ENCODE results near the gene MGP. TPM values are rescaled to one million over a fixed set of nuclear protein-coding genes. Genes with fewer than 3 reads are reported as not detected.

Gene MGP
- total and polyA plus RNA-seq, 2 of the 8 experiments (the other 6 are each of a cell fraction or from before 2014, with no cell fraction given) = not detected

DNA sequence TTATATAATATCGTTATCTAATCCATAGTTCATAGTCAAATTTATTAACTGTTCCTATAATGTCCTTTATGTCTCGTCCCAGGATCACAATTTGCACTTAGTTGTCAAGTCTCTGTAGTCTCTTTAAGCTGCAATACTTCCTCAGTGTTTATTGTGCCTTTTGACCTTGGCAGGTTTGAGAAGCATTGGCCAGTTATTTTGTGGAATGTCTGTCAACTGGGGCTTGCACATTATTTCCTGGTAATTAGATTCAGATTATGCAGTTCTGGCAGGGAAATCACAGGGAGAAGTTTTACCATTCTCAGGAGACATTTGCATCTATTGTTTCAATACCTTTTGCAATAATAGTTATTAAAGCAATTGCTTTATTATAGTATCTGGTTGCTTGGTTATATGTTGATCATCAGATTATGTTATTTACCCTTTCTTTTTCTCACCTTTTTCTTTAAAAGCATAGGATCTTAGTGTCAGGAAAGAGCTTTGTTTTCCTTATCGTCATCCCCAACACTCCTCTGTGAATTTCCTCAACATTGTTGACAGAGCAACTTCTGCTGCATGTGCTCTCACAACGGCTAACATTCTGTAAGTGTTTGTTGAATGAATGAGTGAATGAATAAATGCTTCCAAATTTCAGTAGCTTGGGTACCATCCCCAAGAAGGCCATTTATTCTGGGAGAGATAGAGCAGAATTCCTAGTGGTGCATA is 38.6 kb downstream of the MGP start (continued):
- TF ChIP-seq, protein P1, sequence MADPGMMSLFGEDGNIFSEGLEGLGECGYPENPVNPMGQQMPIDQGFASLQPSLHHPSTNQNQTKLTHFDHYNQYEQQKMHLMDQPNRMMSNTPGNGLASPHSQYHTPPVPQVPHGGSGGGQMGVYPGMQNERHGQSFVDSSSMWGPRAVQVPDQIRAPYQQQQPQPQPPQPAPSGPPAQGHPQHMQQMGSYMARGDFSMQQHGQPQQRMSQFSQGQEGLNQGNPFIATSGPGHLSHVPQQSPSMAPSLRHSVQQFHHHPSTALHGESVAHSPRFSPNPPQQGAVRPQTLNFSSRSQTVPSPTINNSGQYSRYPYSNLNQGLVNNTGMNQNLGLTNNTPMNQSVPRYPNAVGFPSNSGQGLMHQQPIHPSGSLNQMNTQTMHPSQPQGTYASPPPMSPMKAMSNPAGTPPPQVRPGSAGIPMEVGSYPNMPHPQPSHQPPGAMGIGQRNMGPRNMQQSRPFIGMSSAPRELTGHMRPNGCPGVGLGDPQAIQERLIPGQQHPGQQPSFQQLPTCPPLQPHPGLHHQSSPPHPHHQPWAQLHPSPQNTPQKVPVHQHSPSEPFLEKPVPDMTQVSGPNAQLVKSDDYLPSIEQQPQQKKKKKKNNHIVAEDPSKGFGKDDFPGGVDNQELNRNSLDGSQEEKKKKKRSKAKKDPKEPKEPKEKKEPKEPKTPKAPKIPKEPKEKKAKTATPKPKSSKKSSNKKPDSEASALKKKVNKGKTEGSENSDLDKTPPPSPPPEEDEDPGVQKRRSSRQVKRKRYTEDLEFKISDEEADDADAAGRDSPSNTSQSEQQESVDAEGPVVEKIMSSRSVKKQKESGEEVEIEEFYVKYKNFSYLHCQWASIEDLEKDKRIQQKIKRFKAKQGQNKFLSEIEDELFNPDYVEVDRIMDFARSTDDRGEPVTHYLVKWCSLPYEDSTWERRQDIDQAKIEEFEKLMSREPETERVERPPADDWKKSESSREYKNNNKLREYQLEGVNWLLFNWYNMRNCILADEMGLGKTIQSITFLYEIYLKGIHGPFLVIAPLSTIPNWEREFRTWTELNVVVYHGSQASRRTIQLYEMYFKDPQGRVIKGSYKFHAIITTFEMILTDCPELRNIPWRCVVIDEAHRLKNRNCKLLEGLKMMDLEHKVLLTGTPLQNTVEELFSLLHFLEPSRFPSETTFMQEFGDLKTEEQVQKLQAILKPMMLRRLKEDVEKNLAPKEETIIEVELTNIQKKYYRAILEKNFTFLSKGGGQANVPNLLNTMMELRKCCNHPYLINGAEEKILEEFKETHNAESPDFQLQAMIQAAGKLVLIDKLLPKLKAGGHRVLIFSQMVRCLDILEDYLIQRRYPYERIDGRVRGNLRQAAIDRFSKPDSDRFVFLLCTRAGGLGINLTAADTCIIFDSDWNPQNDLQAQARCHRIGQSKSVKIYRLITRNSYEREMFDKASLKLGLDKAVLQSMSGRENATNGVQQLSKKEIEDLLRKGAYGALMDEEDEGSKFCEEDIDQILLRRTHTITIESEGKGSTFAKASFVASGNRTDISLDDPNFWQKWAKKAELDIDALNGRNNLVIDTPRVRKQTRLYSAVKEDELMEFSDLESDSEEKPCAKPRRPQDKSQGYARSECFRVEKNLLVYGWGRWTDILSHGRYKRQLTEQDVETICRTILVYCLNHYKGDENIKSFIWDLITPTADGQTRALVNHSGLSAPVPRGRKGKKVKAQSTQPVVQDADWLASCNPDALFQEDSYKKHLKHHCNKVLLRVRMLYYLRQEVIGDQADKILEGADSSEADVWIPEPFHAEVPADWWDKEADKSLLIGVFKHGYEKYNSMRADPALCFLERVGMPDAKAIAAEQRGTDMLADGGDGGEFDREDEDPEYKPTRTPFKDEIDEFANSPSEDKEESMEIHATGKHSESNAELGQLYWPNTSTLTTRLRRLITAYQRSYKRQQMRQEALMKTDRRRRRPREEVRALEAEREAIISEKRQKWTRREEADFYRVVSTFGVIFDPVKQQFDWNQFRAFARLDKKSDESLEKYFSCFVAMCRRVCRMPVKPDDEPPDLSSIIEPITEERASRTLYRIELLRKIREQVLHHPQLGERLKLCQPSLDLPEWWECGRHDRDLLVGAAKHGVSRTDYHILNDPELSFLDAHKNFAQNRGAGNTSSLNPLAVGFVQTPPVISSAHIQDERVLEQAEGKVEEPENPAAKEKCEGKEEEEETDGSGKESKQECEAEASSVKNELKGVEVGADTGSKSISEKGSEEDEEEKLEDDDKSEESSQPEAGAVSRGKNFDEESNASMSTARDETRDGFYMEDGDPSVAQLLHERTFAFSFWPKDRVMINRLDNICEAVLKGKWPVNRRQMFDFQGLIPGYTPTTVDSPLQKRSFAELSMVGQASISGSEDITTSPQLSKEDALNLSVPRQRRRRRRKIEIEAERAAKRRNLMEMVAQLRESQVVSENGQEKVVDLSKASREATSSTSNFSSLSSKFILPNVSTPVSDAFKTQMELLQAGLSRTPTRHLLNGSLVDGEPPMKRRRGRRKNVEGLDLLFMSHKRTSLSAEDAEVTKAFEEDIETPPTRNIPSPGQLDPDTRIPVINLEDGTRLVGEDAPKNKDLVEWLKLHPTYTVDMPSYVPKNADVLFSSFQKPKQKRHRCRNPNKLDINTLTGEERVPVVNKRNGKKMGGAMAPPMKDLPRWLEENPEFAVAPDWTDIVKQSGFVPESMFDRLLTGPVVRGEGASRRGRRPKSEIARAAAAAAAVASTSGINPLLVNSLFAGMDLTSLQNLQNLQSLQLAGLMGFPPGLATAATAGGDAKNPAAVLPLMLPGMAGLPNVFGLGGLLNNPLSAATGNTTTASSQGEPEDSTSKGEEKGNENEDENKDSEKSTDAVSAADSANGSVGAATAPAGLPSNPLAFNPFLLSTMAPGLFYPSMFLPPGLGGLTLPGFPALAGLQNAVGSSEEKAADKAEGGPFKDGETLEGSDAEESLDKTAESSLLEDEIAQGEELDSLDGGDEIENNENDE (IDR thresholded peaks at IDR 0.05; ENCODE audit: insufficient replicate concordance, low read length) = no peak
- TF ChIP-seq POU5F1 (IDR thresholded peaks at IDR 0.05; ENCODE audit: low read depth, low read length) = no peak

Data from H1 (cell line).